A673 (cell line): Measurements from ENCODE around the gene NOX3. TPM values are rescaled to one million over a fixed set of nuclear protein-coding genes. Genes with fewer than 3 reads are reported as not detected.
"Not testable (repeated sequence)": the region's sequence is repeated elsewhere in the genome, so short reads cannot be mapped to it uniquely, and the experiment has no call there.

ENCODE experiments used
- BruUV-seq: library from RNA; stranded (reverse); fragments of 400-500 nt; replicated peaks from 2 replicates; lab custom pipeline; 2021; lab: Mats Ljungman, UMichigan
- CTCF ChIA-PET: fragments of 300-600 bp; sonication (Branson Sonifier 250); formaldehyde crosslinking; loops from one replicate; lab custom pipeline; 2022; ENCODE audit warnings: antibody characterized with exemption; lab: Charles Lee
- POLR2A ChIA-PET: fragments of 300-600 bp; sonication (Branson Sonifier 250); formaldehyde crosslinking; loops from one replicate; lab custom pipeline; 2022; ENCODE audit warnings: antibody characterized with exemption; ENCODE audit not compliant: low non-redundant PET; lab: Charles Lee
- DNase-seq: peaks from one replicate; pipeline ENCODE4 v3.0.0-alpha.2; 2015; ENCODE audit warnings: low spot score
- H3K27ac ChIP-seq: fragments of 200-600 bp; sonication (generic); 2 replicates; pipeline ENCODE4 v1.5.1; 2016; ENCODE audit warnings: mixed run types, low read depth, mild to moderate bottlenecking, mixed read lengths, antibody characterized with exemption, low read length; ENCODE audit not compliant: poor library complexity, severe bottlenecking
- H3K27me3 ChIP-seq: fragments of 200-600 bp; sonication (generic); replicated peaks from 2 replicates; pipeline ENCODE4 v1.6.1; 2017; ENCODE audit warnings: mixed run types, low read depth, mild to moderate bottlenecking, mixed read lengths, antibody characterized with exemption, low read length; ENCODE audit not compliant: insufficient read depth, poor library complexity
- H3K36me3 ChIP-seq: fragments of 200-600 bp; sonication (generic); 2 replicates; pipeline ENCODE4 v1.6.1; 2016; ENCODE audit warnings: mixed run types, mild to moderate bottlenecking, mixed read lengths, antibody characterized with exemption, low read length; ENCODE audit not compliant: insufficient read depth, poor library complexity, severe bottlenecking
- H3K4me1 ChIP-seq: fragments of 200-600 bp; sonication (generic); 2 replicates; pipeline ENCODE4 v1.6.1; 2017; ENCODE audit warnings: mixed run types, mild to moderate bottlenecking, mixed read lengths, antibody characterized with exemption, low read length; ENCODE audit not compliant: insufficient read depth, poor library complexity, severe bottlenecking
- H3K4me3 ChIP-seq: fragments of 200-600 bp; sonication (generic); 2 replicates; pipeline ENCODE4 v1.5.1; 2016; ENCODE audit warnings: low read depth, mixed run types, mild to moderate bottlenecking, mixed read lengths, low read length; ENCODE audit not compliant: poor library complexity, severe bottlenecking
- H3K9me3 ChIP-seq: fragments of 200-600 bp; sonication (generic); 2 replicates; pipeline ENCODE4 v1.6.1; 2016; ENCODE audit warnings: mixed run types, low read depth, mild to moderate bottlenecking, mixed read lengths, antibody characterized with exemption, low read length; ENCODE audit not compliant: poor library complexity, severe bottlenecking
- EZH2 ChIP-seq: fragments of 200-600 bp; sonication (generic); IDR thresholded peaks from 2 replicates; pipeline ENCODE4 v1.6.1; 2017; ENCODE audit warnings: borderline replicate concordance, low read depth, mild to moderate bottlenecking, mixed read lengths, antibody characterized with exemption, low read length; ENCODE audit not compliant: poor library complexity, severe bottlenecking
- intact Hi-C: fragments of 100-400 bp; cut with micrococcal nuclease; formaldehyde crosslinking; loops from one replicate; pipeline ENCODE4 v1.10.0; 2022; ENCODE audit not compliant: unreplicated experiment
- total RNA-seq: library from RNA; stranded (reverse); gene quantifications from 2 replicates; pipeline ENCODE4 v1.2.3, GENCODE V29; 2021
- TF ChIP-seq, protein P1 (sequence below): fragments of 300-800, 200-600 bp; sonication (generic); conservative IDR thresholded peaks from 2 replicates; pipeline ENCODE4 v1.5.1; 2017; ENCODE audit warnings: low read depth, mild to moderate bottlenecking, antibody characterized with exemption, low read length, moderate library complexity, mixed read lengths

The NOX3 gene
- total RNA-seq, 1 experiment from 2014 or later = not detected

DNA sequence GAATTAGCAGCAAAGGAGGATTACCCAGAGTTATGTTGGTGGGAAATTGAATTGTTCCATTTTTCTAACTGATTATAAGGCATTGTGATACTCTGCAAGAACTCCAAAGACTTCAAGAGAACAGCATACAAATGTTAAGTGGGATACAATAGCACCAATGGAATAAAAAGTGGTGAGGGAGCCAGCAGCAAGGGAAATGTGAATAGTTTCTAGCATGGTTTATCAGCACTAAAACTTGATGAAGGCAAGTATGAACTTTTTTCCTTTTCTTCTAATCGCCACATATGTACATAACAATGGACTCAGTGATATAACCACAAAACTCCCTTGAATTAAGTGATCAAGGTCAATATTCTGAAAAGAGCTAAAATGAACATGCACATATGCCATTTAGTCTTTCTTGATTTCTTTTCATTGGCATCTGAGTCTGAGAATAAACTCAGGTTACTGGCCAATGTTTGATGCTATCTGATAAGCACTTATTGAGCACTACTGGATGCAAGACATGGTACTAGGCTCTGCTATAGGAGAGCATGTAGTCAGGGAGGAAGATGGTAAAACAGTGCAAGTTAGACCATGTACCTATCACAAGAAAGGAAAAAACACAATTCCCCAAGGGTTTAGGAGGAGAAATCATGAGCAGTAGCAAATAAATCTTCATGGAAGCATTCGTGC lies 36.6 kb upstream of the NOX3 start:
- no peak for TF ChIP-seq EZH2
- TF ChIP-seq, protein P1, sequence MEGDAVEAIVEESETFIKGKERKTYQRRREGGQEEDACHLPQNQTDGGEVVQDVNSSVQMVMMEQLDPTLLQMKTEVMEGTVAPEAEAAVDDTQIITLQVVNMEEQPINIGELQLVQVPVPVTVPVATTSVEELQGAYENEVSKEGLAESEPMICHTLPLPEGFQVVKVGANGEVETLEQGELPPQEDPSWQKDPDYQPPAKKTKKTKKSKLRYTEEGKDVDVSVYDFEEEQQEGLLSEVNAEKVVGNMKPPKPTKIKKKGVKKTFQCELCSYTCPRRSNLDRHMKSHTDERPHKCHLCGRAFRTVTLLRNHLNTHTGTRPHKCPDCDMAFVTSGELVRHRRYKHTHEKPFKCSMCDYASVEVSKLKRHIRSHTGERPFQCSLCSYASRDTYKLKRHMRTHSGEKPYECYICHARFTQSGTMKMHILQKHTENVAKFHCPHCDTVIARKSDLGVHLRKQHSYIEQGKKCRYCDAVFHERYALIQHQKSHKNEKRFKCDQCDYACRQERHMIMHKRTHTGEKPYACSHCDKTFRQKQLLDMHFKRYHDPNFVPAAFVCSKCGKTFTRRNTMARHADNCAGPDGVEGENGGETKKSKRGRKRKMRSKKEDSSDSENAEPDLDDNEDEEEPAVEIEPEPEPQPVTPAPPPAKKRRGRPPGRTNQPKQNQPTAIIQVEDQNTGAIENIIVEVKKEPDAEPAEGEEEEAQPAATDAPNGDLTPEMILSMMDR = no peak
- no peak for DNase-seq
- H3K4me3 ChIP-seq = no peak overlapping the region
- H3K27ac ChIP-seq = no peak overlapping the region
- no peaks in the 10 kb centered on the region for H3K9me3 ChIP-seq
- BruUV-seq = no TSS peak
- no peaks in the 10 kb centered on the region for H3K27me3 ChIP-seq
- ChIA-PET POLR2A (no interaction called here), CTCF (no interaction called here)
- H3K4me1 ChIP-seq = peaks cover 21% of the 10 kb centered on the region
- intact Hi-C loops = no loop called here
- no peaks in the 10 kb centered on the region for H3K36me3 ChIP-seq

DNA sequence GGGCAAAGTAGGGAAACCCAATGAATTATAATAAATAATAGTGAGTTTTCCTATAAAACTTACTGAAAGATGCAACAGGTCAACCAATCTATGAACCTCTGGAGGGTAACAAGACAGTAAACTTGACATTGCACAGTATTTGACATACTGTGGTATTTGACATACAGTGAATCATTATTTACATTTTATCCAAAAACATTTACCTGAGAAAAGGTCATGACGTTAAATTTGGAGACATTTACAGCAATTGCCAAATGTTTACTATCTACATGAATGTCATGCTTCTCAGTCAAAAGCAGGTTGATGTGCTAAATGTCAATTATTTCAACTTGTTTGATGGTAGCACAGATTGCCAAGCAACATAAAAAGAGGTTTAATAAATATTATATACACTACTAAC lies 35.8 kb upstream of the NOX3 start:
- H3K4me3 ChIP-seq = no peak overlapping the region
- H3K27me3 ChIP-seq = no peaks in the 10 kb centered on the region
- BruUV-seq = no TSS peak
- no peak overlapping the region for H3K27ac ChIP-seq
- ChIA-PET CTCF (no interaction called here), POLR2A (no interaction called here)
- intact Hi-C loops = no loop called here
- no peak for TF ChIP-seq EZH2
- TF ChIP-seq, protein P1 = no peak
- no peaks in the 10 kb centered on the region for H3K9me3 ChIP-seq
- peaks cover 21% of the 10 kb centered on the region for H3K4me1 ChIP-seq
- H3K36me3 ChIP-seq = no peaks in the 10 kb centered on the region
- DNase-seq = no peak

DNA sequence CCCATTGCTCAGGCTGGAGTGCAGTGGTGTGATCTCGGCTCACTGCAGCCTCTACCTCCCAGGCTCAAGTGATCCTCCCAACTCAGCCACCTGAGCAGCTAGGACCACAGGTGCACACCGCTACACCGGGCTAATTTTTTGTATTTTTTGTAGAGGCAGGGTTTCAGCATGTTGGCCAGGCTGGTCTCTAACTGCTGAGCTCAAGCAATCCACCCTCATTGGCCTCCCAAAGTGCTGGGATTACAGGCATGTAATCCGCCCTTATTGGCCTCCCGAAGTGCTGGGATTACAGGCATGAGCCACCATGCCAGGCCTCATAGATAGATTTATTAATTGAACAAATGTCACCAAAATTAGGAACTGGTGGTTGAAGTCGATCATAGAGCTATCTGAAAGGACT lies 32.6 kb upstream of the NOX3 start:
- intact Hi-C loops, BruUV-seq, H3K9me3 ChIP-seq, H3K4me3 ChIP-seq, POLR2A ChIA-PET, DNase-seq, H3K36me3 ChIP-seq, H3K4me1 ChIP-seq, H3K27ac ChIP-seq, CTCF ChIA-PET, H3K27me3 ChIP-seq: not testable (repeated sequence)

DNA sequence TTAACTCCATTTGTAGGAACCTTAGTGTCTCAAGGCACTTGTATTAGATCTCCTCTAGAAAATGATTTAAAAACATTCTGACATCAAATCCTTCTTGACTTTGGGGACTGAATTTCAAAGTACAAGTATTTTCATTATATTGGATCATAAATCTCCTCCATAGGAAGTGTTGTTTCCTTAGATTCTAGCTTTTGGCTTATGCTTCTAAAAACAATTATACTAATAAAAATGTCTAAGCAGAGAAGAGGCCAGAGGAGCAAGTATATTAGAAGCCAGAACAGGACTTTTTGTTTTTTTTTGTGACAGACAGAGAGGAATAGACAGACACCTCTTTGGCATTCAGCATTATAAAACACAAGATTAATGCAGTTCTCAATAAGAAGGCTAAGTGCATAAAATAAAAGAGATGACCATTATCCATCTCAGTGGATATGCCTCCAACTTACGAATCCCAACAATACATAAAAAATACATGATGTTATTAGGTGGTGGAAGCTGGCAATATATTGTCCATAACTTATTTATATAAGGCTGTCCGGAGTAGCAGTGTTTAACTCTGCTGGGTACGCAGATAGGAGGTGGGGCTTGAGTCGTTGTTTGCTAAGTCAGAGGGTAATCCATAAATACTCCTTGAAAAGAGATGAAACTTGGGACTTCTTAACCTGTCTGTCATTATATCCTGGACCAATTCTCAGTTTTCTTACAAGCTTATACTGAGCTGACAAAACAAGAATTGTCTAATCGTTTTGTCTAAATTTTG lies 31.9 kb upstream of the NOX3 start:
- TF ChIP-seq, protein P1 = no peak
- no peak for TF ChIP-seq EZH2
- H3K27ac ChIP-seq = no peak overlapping the region
- ChIA-PET CTCF (no interaction called here), POLR2A (no interaction called here)
- H3K27me3 ChIP-seq = no peaks in the 10 kb centered on the region
- intact Hi-C loops = no loop called here
- H3K36me3 ChIP-seq = no peaks in the 10 kb centered on the region
- H3K9me3 ChIP-seq = no peaks in the 10 kb centered on the region
- peaks cover 5% of the 10 kb centered on the region for H3K4me1 ChIP-seq
- H3K4me3 ChIP-seq = no peak overlapping the region
- no peak for DNase-seq
- BruUV-seq = no TSS peak
